ENCODE measurements around the gene AKNAD1. TPM values are rescaled to one million over a fixed set of nuclear protein-coding genes. Genes with fewer than 3 reads are reported as not detected.

The AKNAD1 gene
- total and polyA plus RNA-seq, 2 of the 8 experiments (the other 6 are each of a cell fraction or from before 2014, with no cell fraction given), result not detected

DNA sequence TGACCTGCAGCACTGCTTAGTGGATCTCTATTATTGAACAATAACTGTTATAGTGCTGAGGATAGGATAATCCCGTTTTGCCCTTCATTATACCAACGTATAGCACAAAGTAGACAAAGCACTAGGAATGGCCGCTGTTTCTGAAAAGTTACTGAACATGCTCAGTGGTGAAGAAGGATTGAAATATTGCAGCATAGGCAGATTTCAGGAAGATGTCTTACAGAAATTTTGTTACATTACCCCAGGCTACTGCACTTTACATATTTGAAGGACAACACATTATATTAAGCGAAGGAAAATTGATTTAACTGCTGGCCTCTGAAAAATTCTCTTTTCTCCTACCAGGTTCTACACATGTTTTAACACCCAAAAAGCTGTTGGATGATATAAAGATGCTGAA is 48.5 kb downstream of the AKNAD1 start:
- WGBS, 2 experiments (ENCODE audit: extremely low coverage in 1 of 2, insufficient coverage in 1 of 2, insufficient read length in 1 of 2, insufficient replicate concordance in 2 of 2, low coverage in 1 of 2, low lambda C conversion rate in 2 of 2, missing lambda C conversion rate in 1 of 2), result 90% methylated on average over 4 of the region's 4 CpGs; no CpG with 5 or more reads in 1 of the 2 experiments
- Histone ChIP-seq H3K23ac (ENCODE audit: insufficient read length) (no peak overlapping the region), H3K79me1 (ENCODE audit: low read depth, low read length) (no peaks in the 10 kb centered on the region), H3K4me3 (ENCODE audit: extremely low read depth in 1 of 4, insufficient read depth in 2 of 4, low read depth in 3 of 4, low read length in 4 of 4) (no peak overlapping the region), H4K91ac (replicated peaks; ENCODE audit: insufficient read length, low read length) (no peak overlapping the region), H3K4ac (replicated peaks; ENCODE audit: insufficient read length, low read depth, low read length) (no peak overlapping the region), H3K79me2 (ENCODE audit: control insufficient read depth in 1 of 2, insufficient read depth in 2 of 2, low read length in 2 of 2) (no peaks in the 10 kb centered on the region), H2BK120ac (replicated peaks; ENCODE audit: low read depth, low read length) (no peak overlapping the region), H3K14ac (ENCODE audit: insufficient read length) (no peak overlapping the region), H4K5ac (ENCODE audit: insufficient read length, low read depth, low read length) (no peak overlapping the region), H3K4me2 (ENCODE audit: insufficient read depth in 1 of 2, low read depth in 2 of 2, low read length in 2 of 2) (no peak overlapping the region), H2AK5ac (ENCODE audit: low read depth, low read length) (no peak overlapping the region), H4K8ac (ENCODE audit: extremely low read depth, insufficient read depth, low read length) (no peak overlapping the region), H3K4me1 (replicated peaks in 1 of 4; ENCODE audit: control insufficient read depth in 3 of 4, insufficient read depth in 4 of 4, low read length in 3 of 4) (no peaks in the 10 kb centered on the region), H3K9me3 (ENCODE audit: insufficient read depth in 2 of 2, low read depth in 1 of 2, low read length in 1 of 2) (no peaks in the 10 kb centered on the region), H3K27me3 (replicated peaks in 1 of 4; ENCODE audit: control insufficient read depth in 3 of 4, extremely low read depth in 1 of 4, insufficient read depth in 3 of 4, low read length in 3 of 4) (no peaks in the 10 kb centered on the region), H3K36me3 (ENCODE audit: control insufficient read depth in 2 of 4, insufficient read depth in 4 of 4, low read length in 3 of 4) (peaks cover 0 to 8% (median 1%) of the 10 kb centered on the region in 4 experiments; a peak in 4 of 8 replicates), H3K23me2 (ENCODE audit: low read depth, low read length) (no peaks in the 10 kb centered on the region), H2BK20ac (ENCODE audit: low read length) (no peak overlapping the region), H2AFZ (ENCODE audit: low read length) (no peak overlapping the region), H3K9ac (replicated peaks in 1 of 4; ENCODE audit: extremely low read depth in 1 of 4, low read depth in 3 of 4, low read length in 3 of 4) (no peak overlapping the region), H3K18ac (ENCODE audit: extremely low read depth, low read length) (no peak overlapping the region), H3K56ac (replicated peaks; ENCODE audit: insufficient read length, low read depth, low read length) (no peak overlapping the region), H4K20me1 (replicated peaks in 1 of 2; ENCODE audit: control insufficient read depth in 1 of 2, insufficient read depth in 2 of 2, low read length in 2 of 2) (no peaks in the 10 kb centered on the region), H2BK5ac (ENCODE audit: low read depth, low read length) (no peak overlapping the region), H2BK12ac (ENCODE audit: low read depth, low read length) (no peak overlapping the region), H3K27ac (ENCODE audit: low read depth, low read length) (no peak overlapping the region), H2BK15ac (ENCODE audit: low read length) (no peak overlapping the region)
- ChIA-PET POLR2A (ENCODE audit: partially characterized antibody) (no interaction called here), CTCF (ENCODE audit: partially characterized antibody) (no interaction called here)
- DNase-seq (ENCODE audit: low read depth in 1 of 2, low spot score in 2 of 2), result no peak
- no peak for FAIRE-seq
- no peak for TF ChIP-seq HDAC2 (IDR thresholded peaks at IDR 0.05; ENCODE audit: borderline replicate concordance in 1 of 2, low read depth in 2 of 2, low read length in 2 of 2)
- no peak for TF ChIP-seq POLR2A (IDR thresholded peaks at IDR 0.05; ENCODE audit: control extremely low read depth in 1 of 2, low read depth in 2 of 2, low read length in 2 of 2)
- no peak for TF ChIP-seq EZH2 (IDR thresholded peaks at IDR 0.05; ENCODE audit: low read depth, low read length, severe bottlenecking)
- no peak for TF ChIP-seq BCL11A (IDR thresholded peaks at IDR 0.05; ENCODE audit: low read depth in 2 of 2, low read length in 2 of 2)
